Coronary artery (tissue), 2 donors: Measurements from ENCODE around the gene DYNC1I2.

ENCODE experiments used
- DNase-seq: peaks from one replicate; pipeline ENCODE4 v3.0.0-alpha.2; 2017; ENCODE audit warnings: low spot score
- H3K27ac ChIP-seq, 2 donors: fragments of 200-600 bp; sonication (generic); one replicate each; pipeline ENCODE4 v1.5.1; 2016 to 2019
- H3K4me3 ChIP-seq: fragments of 200-600 bp; sonication (generic); 2 replicates; pipeline ENCODE4 v1.5.1; 2016; ENCODE audit warnings: mild to moderate bottlenecking, moderate library complexity
- CTCF ChIP-seq: fragments of 200-600 bp; sonication (generic); IDR thresholded peaks from one replicate; pipeline ENCODE4 v1.5.1; 2019; ENCODE audit warnings: antibody characterized with exemption

Gene DYNC1I2

GRCh38 chr2:171711351-171711750 lies 24.1 kb downstream of the DYNC1I2 start:
- Histone ChIP-seq H3K27ac (no peak overlapping the region), H3K4me3 (no peak overlapping the region)
- no peak for TF ChIP-seq CTCF
- no peak for DNase-seq

DNA sequence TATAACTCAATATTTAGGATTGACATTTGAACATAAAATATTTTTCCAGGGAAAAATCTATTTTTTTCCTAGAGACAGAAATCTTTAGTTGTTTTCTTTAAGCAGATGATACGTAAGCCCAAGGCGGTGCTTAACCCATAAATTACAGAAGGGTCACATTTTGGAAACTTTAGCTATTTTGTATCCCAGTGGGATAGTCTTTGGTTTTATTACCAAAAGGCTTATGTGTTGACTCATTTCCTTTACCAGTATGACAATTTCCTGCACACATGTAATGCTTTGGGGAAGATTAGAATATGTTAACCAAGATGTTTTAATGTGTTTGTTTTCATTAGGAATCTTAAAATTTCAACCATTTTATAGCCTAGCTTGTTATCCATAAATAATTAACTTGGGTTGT lies 24.8 kb downstream of the DYNC1I2 start:
- no peak for TF ChIP-seq CTCF
- H3K27ac ChIP-seq = no peak overlapping the region
- no peak for DNase-seq

GRCh38 chr2:171718720-171719119 lies 31.5 kb downstream of the DYNC1I2 start:
- H3K4me3 ChIP-seq = no peak overlapping the region
- no peak for DNase-seq
- TF ChIP-seq CTCF = no peak
- H3K27ac ChIP-seq = no peak overlapping the region

More for the DNA sequence above, 24.8 kb downstream of the DYNC1I2 start:
- H3K4me3 ChIP-seq = no peak overlapping the region

DNA sequence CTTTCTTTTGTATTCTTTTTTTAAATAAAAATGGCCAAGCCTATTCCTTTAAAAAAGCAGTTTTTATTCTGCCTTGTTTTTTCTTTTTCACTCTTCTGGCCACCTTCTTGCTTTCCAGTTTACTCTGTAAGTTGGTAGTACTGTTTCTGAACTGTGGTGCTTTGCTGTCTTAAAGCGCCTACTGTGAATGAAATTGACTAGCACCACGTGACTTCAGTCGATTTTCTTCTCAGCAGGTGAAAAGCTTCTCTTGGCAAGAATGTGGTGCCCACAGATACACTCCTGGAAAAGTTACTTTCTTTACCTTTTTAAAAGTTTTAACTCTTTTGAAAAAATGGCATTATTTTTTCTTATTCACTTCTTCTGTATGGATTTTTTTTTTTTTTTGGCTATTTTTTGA lies 32.4 kb downstream of the DYNC1I2 start:
- no peak overlapping the region for H3K4me3 ChIP-seq
- no peak for DNase-seq
- H3K27ac ChIP-seq = no peak overlapping the region
- no peak for TF ChIP-seq CTCF

GRCh38 chr2:171723716-171724683 lies 36.7 kb downstream of the DYNC1I2 start:
- no peak for TF ChIP-seq CTCF
- Histone ChIP-seq H3K4me3 (no peak overlapping the region), H3K27ac (no peak overlapping the region)
- no peak for DNase-seq

DNA sequence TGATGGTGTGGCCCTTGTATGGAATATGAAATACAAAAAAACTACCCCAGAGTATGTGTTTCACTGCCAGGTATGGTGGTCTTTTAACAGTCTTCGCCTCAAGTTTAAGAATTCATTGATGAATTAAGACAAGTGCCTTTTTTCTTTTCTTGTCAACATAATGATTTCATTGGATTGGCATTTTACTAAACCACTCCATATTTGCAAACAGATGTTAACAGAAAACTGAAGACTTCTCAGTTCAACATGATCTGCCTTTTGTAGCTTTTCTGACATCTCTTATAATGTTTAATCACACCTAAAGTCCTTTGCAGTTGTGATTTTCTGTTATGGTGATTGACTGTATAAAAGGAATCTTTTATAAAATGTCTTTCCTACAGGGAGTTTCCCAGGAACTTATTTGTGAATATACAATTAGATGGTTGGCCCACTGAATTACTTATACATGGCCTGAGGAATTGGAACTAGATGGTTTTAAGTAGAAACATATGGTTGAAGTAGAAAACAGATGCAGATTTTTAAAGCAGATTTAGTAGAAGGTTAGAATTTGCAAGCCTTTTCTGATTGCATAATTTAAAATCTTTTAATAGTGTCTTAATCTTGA lies 39.7 kb downstream of the DYNC1I2 start:
- no peak for DNase-seq
- H3K4me3 ChIP-seq = no peak overlapping the region
- H3K27ac ChIP-seq = no peak overlapping the region
- TF ChIP-seq CTCF = no peak
